DND-41 (cell line): ENCODE results near the gene PPP4R2.
"Not testable (repeated sequence)": the region's sequence is repeated elsewhere in the genome, so short reads cannot be mapped to it uniquely, and the experiment has no call there.

Experiments used
- ATAC-seq: fragments of 200-7000 bp; cut with Tn5 transposase; 3 replicates; pipeline ENCODE4 v1.9.1; 2021; ENCODE audit warnings: low read depth; ENCODE audit not compliant: insufficient read depth
- DNase-seq: peaks from one replicate; pipeline ENCODE4 v3.0.0-alpha.2; 2020
- H2AFZ ChIP-seq: 2 replicates; pipeline ENCODE4 v1.6.0; 2012; ENCODE audit warnings: low read depth, low read length
- H3K27ac ChIP-seq: 2 replicates; pipeline ENCODE4 v1.5.1; 2012; ENCODE audit warnings: low read length, inconsistent platforms
- H3K27me3 ChIP-seq: fragments of 200-600 bp; sonication (generic); 2 replicates; pipeline ENCODE4 v1.6.0; 2012; ENCODE audit warnings: low read length, mild to moderate bottlenecking, inconsistent platforms; ENCODE audit not compliant: insufficient read depth, poor library complexity
- H3K36me3 ChIP-seq: 2 replicates; pipeline ENCODE4 v1.5.1; 2012; ENCODE audit warnings: low read length, inconsistent platforms; ENCODE audit not compliant: insufficient read depth
- H3K4me1 ChIP-seq: 2 replicates; pipeline ENCODE4 v1.5.1; 2012; ENCODE audit warnings: mild to moderate bottlenecking, low read length; ENCODE audit not compliant: insufficient read depth
- H3K4me2 ChIP-seq: 2 replicates; pipeline ENCODE4 v1.6.0; 2012; ENCODE audit warnings: mild to moderate bottlenecking, moderate library complexity, low read length, inconsistent platforms; ENCODE audit not compliant: insufficient read depth
- H3K4me3 ChIP-seq, 2 experiments: fragments of 200-600 bp in 1 of 2; shearing (Covaris generic) in 1 of 2; 2 replicates each; pipeline ENCODE4 v1.5.1; 2012 to 2016; ENCODE audit warnings: inconsistent platforms in 2 of 2, low read length in 2 of 2, mild to moderate bottlenecking in 2 of 2, low read depth in 1 of 2, moderate library complexity in 1 of 2
- H3K79me2 ChIP-seq: 2 replicates; pipeline ENCODE4 v1.6.0; 2012; ENCODE audit warnings: low read length, inconsistent platforms; ENCODE audit not compliant: insufficient read depth
- H3K9ac ChIP-seq: 2 replicates; pipeline ENCODE4 v1.6.0; 2012; ENCODE audit warnings: low read depth, mild to moderate bottlenecking, inconsistent platforms, low read length, moderate library complexity
- H3K9me3 ChIP-seq: 2 replicates; pipeline ENCODE4 v1.5.1; 2012; ENCODE audit warnings: low read length, moderate library complexity, mild to moderate bottlenecking, inconsistent platforms; ENCODE audit not compliant: insufficient read depth, severe bottlenecking
- H4K20me1 ChIP-seq: 2 replicates; pipeline ENCODE4 v1.6.0; 2012; ENCODE audit warnings: low read length; ENCODE audit not compliant: insufficient read depth
- EZH2 ChIP-seq: IDR thresholded peaks from 3 replicates; pipeline ENCODE4 v1.6.1; 2012; ENCODE audit warnings: borderline replicate concordance, low read depth, mild to moderate bottlenecking, moderate library complexity, low read length, inconsistent platforms; ENCODE audit not compliant: severe bottlenecking
- TF ChIP-seq, protein P1 (sequence below): IDR thresholded peaks from 2 replicates; pipeline ENCODE4 v1.5.1; 2012; ENCODE audit warnings: borderline replicate concordance, low read length, moderate library complexity, mild to moderate bottlenecking; ENCODE audit not compliant: poor library complexity, severe bottlenecking; ENCODE audit errors: extremely low read depth

PPP4R2 gene

DNA sequence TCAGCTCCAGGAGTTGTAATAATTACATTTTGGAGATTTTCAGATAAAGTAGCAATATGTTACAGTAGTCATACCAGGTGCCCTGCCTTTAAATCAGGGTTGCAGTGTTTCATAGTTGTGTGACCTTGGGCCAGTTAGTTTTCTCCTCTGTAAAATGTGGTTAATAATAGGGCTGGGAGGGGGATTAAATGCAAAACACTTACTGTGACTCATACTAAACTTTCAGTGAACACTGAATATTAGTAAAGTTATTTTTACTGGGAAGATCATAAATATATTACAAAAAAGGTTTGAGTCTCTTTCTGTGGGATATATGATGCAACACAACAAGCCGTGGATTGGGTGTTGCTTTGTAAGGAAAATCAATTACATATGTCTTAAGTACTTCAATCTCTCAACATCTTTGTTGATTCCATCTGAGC lies 63.7 kb downstream of the PPP4R2 start:
- Histone ChIP-seq H3K36me3 (peaks cover 78% of the 10 kb centered on the region), H2AFZ (no peak overlapping the region), H3K27ac (no peak overlapping the region), H3K79me2 (peaks cover 26% of the 10 kb centered on the region), H3K4me2 (no peak overlapping the region), H3K4me1 (no peaks in the 10 kb centered on the region), H3K9me3 (no peaks in the 10 kb centered on the region), H3K4me3 (no peak overlapping the region), H3K9ac (no peak overlapping the region), H4K20me1 (peaks cover 35% of the 10 kb centered on the region), H3K27me3 (no peaks in the 10 kb centered on the region)
- ATAC-seq (no peak), DNase-seq (no peak)
- TF ChIP-seq EZH2: no peak
- TF ChIP-seq, protein P1, sequence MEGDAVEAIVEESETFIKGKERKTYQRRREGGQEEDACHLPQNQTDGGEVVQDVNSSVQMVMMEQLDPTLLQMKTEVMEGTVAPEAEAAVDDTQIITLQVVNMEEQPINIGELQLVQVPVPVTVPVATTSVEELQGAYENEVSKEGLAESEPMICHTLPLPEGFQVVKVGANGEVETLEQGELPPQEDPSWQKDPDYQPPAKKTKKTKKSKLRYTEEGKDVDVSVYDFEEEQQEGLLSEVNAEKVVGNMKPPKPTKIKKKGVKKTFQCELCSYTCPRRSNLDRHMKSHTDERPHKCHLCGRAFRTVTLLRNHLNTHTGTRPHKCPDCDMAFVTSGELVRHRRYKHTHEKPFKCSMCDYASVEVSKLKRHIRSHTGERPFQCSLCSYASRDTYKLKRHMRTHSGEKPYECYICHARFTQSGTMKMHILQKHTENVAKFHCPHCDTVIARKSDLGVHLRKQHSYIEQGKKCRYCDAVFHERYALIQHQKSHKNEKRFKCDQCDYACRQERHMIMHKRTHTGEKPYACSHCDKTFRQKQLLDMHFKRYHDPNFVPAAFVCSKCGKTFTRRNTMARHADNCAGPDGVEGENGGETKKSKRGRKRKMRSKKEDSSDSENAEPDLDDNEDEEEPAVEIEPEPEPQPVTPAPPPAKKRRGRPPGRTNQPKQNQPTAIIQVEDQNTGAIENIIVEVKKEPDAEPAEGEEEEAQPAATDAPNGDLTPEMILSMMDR: no peak

DNA sequence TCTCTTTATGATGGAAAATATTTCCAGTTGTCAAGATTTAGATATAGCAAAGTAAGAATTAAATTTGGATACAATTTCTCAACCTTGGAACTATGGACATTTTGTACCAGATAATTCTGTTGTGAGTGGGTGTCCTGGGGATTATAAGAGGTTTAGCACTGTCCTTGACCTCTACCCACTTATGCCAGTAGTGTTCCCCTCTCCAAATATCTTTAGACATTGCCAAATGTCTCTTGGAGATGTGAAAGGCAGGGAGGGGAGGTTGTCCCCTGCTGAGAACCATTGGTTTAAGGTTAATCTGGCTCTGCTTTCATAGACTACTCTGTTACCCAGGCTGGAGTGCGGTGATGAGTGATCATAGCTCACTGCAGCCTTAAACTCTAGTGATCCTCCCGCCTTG lies 64.8 kb downstream of the PPP4R2 start, which contains the start of gene EBLN2:
Gene EBLN2 (plus strand): TSS at position 244 of the 400 bp plus-strand sequence. CDS start 423 bp downstream, outside the sequence.
- H3K36me3 ChIP-seq: peaks cover 78% of the 10 kb centered on the region
- H3K27ac ChIP-seq: no peak within 1 kb of the TSS
- peaks cover 28% of the 10 kb centered on the region for H4K20me1 ChIP-seq
- DNase-seq: no peak
- no peak within 1 kb of the TSS for H3K9ac ChIP-seq
- TF ChIP-seq, protein P1: no peak
- no peak for TF ChIP-seq EZH2
- no peak within 1 kb of the TSS for H2AFZ ChIP-seq
- no peak within 1 kb of the TSS for H3K4me2 ChIP-seq
- no peaks in the 10 kb centered on the region for H3K4me1 ChIP-seq
- ATAC-seq: no peak
- H3K4me3 ChIP-seq: no peak within 1 kb of the TSS
- no peaks in the 10 kb centered on the region for H3K27me3 ChIP-seq
- H3K79me2 ChIP-seq: peaks cover 26% of the 10 kb centered on the region
- H3K9me3 ChIP-seq: no peaks in the 10 kb centered on the region

GRCh38 chr3:73066243-73066642 lies 69.6 kb downstream of the PPP4R2 start:
- not testable (repeated sequence) for H3K4me2 ChIP-seq, H2AFZ ChIP-seq, H3K27me3 ChIP-seq, H3K27ac ChIP-seq, H3K4me3 ChIP-seq, H3K79me2 ChIP-seq, H3K4me1 ChIP-seq, H3K9me3 ChIP-seq, H3K9ac ChIP-seq, DNase-seq, ATAC-seq
- Histone ChIP-seq H3K36me3 (peaks cover 70% of the 10 kb centered on the region), H4K20me1 (peaks cover 10% of the 10 kb centered on the region)

- peaks cover 49% of the 10 kb centered on the region; the same call in 1 of the 2 replicates for H3K36me3 ChIP-seq
- no peaks in the 10 kb centered on the region for H3K4me1 ChIP-seq
- H3K4me2 ChIP-seq: no peak overlapping the region
- TF ChIP-seq, protein P1: no peak
- TF ChIP-seq EZH2: no peak
- no peak overlapping the region for H3K4me3 ChIP-seq
- no peaks in the 10 kb centered on the region for H3K79me2 ChIP-seq
- DNase-seq: no peak
- H3K27ac ChIP-seq: no peak overlapping the region
- no peaks in the 10 kb centered on the region for H3K9me3 ChIP-seq
- H4K20me1 ChIP-seq: peaks cover 3% of the 10 kb centered on the region; the same call in 1 of the 2 replicates
- ATAC-seq: no peak
- H3K9ac ChIP-seq: no peak overlapping the region
- no peaks in the 10 kb centered on the region for H3K27me3 ChIP-seq
- no peak overlapping the region for H2AFZ ChIP-seq
Measured at GRCh38 chr3:73068419-73068818, 71.8 kb downstream of the PPP4R2 start.
